ENCODE measurements around the gene LRRC75B. TPM values are rescaled to one million over a fixed set of nuclear protein-coding genes. Genes with fewer than 3 reads are reported as not detected.

LRRC75B gene, protein sequence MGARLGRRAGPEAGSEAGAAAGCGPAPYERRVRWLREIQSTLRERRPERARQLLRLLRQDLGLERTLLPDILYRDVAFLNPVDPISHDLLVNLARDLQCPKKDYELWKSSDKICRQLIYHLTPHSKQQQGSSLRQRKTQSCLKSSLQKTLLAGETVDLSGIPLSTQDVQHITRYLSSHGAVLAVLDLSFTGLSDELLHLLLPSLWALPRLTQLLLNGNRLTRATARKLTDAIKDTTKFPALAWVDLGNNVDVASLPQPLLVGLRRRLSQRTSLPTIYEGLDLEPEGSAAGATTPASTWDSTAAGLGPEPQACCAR
- 4.1 and 5.2 TPM in 2 replicates for total RNA-seq

DNA sequence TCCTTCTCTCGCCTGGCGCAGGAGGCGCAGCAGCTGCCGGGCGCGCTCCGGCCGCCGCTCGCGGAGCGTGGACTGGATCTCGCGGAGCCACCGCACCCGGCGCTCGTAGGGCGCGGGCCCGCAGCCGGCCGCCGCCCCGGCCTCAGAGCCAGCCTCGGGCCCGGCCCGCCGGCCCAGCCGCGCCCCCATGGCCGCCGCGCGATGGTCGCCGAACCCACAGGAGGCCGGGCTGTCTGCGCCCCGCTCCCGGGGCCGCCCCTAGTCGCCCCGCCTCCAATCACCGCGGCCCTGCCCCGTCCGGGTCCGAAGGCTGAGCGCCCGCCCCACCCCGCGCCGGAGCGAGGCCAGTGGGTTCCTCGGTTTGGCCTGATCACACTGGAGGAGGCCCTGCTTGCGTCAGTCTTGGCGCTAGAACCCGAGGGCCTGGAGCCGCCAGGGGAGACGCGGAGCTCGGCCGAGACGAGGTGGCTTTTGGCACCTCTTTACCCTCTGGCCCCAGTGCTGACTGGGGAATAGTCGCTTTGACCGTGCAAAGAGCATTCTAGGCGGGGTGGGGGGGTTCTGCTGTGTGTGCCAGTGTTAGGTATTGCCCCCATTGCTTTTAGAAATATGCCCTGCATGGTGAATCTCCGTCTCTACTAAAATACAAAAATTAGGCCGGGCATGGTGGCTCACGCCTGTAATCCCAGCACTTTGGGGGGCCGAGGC lies at the start of gene LRRC75B:
LRRC75B (minus strand) TSS at position 223 of the 708 bp plus-strand sequence; CDS start at position 189, 34 bp downstream.

DNA sequence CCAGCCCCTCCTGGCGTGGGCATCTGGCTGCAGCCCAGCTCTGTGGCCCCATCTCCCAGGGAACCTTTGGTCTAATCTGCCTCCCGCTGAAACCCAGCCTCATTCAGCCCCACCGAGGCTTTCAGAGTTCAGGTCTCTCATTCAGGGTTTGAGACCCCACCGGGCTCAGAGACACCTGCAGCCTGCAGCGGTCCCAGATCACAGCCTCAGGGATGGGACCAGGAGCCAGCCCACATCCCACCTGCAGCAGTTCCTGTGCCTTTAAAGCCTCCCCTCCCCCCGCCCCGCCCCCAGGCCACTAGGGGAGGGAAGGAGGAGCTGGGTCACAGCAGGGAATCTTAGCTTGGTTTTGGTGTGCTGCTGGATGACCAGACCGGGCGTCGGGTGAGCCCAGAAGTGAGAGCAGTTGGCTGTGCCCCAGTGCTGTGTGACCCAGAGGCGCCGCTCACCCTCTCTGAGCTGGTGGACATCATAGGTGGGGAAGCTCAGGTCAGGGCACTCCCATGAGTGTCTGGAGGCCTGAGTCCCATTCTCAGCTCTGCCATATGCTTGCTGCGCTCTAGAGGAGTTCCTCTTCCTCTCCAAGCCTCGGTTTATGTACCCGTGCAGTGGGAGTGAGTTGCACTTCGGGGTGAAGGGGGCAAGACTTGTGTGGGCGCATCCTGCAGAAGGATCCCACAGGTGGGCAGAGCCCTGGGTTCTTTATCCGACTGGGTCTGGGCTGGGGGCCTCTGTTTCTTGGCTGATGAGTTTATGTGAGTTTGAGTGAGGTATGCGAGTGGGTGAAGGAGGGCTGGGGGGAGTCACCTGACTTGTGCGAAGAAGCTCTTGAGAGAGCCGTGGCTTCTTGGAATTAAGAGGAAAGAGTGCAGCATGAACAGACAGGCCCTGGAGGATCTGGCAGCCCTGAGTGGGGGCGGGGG lies 10.2 kb upstream of the LRRC75B start, which contains the start of gene GGT1:
GGT1 (plus strand) TSS at position 347 of the 923 bp plus-strand sequence. CDS start 7,889 bp downstream, outside the sequence.

DNA sequence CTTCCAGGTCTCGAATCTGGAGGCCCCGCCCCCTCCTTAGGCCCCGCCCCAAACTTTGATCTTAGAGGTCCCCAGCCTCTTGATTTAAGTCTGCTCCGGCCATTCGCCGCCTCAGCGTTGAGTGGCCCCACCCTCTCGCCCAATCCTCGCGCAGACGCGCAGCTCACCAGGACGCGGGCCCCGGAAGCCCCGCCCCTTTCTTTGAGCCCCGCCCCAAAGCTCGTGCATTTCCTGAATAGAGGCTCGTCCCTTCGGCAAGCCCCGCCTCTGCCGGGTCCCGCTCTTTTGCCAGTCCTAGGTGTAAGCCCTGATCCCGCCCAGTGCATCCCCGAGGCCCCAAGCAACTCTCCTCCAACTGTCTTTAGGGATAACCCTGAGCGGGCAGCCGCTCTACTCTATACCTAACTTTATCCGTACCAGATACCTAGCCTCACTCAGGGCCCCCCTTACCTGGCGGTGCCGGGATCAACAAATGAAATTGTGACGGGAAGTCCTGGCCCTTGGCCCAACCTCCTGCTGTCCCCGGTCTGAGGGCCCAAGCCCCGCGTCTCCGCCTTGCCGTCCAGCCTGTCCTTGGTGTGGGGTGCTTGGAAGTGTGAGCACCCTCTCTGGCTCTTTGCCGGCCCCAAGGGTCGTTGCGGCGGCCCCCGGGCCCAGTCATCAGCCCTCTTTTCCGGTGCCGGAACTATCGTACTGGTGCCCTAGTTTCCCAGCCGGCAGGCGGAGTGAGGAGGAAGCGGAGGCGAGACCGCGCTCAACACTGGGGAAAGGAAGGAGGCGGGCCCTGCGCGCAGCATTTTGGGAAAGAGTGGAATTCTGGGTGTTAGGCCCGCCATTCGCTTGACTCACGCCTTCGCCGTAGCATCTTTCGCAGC lies 37.5 kb downstream of the LRRC75B start, which contains the start of gene SNRPD3:
SNRPD3 (plus strand) TSS at position 835 of the 875 bp plus-strand sequence. CDS start 1,676 bp downstream, outside the sequence.

DNA sequence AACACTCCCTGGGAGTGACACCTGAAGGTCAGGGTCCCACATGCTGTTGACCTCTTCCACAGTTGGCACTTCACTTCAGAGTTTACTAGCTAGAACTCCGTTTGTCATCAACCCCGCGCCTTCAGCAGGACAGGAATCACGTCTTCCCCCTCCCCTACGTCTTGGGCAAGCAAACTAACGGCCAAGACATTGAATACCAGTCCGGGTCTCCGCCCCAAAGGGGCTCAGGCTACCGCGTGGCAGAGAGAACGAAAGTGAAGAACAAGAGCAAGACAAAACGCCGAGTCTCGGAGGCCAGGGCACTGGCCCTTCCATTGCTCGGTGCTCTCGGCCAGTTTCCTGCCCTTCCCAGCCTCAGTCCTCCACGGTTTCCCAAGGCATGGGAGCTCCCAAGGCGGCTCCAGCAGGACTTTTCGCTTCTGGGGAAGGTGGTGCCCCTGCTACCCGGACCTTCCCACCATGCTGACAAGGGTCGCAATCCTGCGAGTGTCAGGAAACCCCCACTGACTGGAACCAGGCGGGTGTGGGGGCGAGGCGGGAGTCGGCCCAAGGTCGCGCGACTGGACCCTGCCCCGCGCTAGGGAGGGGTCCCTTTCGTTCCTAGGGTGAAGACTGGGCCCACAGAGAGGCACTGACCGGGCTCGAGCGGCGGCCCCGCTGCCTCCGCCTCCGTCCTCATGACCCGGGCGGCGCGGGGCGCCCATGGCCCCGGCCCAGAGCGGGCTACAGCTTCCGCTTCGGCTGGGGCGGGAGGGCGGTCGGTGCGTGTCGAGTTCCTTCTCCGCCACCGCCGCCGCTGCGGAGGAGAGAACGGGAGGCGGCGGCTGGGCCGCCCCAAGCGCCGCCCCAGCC lies 38.3 kb downstream of the LRRC75B start, which contains the start of gene GUCD1:
GUCD1 (minus strand) TSS at position 826 of the 852 bp plus-strand sequence; CDS start at position 679, 147 bp downstream.

Other genes starting within 250 kb of the LRRC75B start
- gene ADORA2A, start 165.5 kb downstream of the LRRC75B start, total RNA-seq = 1.6 and 2.5 TPM in 2 replicates
- under 0.01 and 0.03 TPM in 2 replicates for gene UPB1, start 97.7 kb downstream of the LRRC75B start, total RNA-seq
- 130 and 154 TPM in 2 replicates for gene GUCD1, start 37.9 kb downstream of the LRRC75B start, total RNA-seq
- gene SNRPD3, start 37.1 kb downstream of the LRRC75B start, total RNA-seq = 147 and 155 TPM in 2 replicates
- 0.83 and 1.2 TPM in 2 replicates for gene GGT1, start 10.1 kb upstream of the LRRC75B start, total RNA-seq
- under 0.01 TPM in 1 of 2 replicates, not detected in the other for gene PIWIL3, start 181.6 kb upstream of the LRRC75B start, total RNA-seq
- 0.36 and 0.98 TPM in 2 replicates for gene SGSM1, start 213.1 kb upstream of the LRRC75B start, total RNA-seq

Measured in smooth muscle cell of the pulmonary artery (primary cell).